Measurements from ENCODE around the gene MERTK. TPM values are rescaled to one million over a fixed set of nuclear protein-coding genes. Genes with fewer than 3 reads are reported as not detected.

Gene MERTK
- total RNA-seq, 1 experiment from 2014 or later, result 39.2 TPM

GRCh38 chr2:111898703-111899514 is 502 bp downstream of the MERTK start:
- no peak for TF ChIP-seq CTCF (IDR thresholded peaks at IDR 0.05; ENCODE audit: insufficient read depth in 1 of 2, low read depth in 1 of 2, low read length in 1 of 2, severe bottlenecking in 1 of 2, unreplicated experiment in 1 of 2)
- DNase-seq, result no peak
- CTCF ChIA-PET, result interaction anchor here (0.6 to 2.6 kb wide), 13 partner anchors 9 to 1927 kb away, joined by 3 to 23 read pairs (median 4); partner anchors contain the start of gene TMEM87B
- no peaks in the 10 kb centered on the region for H3K9me3 ChIP-seq
- H3K27me3 Mint-ChIP-seq (ENCODE audit: insufficient read depth, unreplicated experiment), result no peaks in the 10 kb centered on the region
- no peaks in the 10 kb centered on the region for H3K27me3 ChIP-seq (replicated peaks; ENCODE audit: control insufficient read depth, insufficient read depth, low read length)
- no TSS peak for BruUV-seq (replicated peaks)
- H3K4me1 ChIP-seq, result peaks cover 31% of the 10 kb centered on the region
- POLR2A ChIA-PET, result interaction anchor here (0.6 to 2.1 kb wide), 6 partner anchors 10 to 156 kb away, joined by 3 to 17 read pairs (median 4); partner anchors contain the start of gene TMEM87B
- no peaks in the 10 kb centered on the region for H3K9me3 Mint-ChIP-seq (ENCODE audit: unreplicated experiment)
- H3K4me3 ChIP-seq (ENCODE audit: low read depth, low read length), result peak overlapping the region; percentile 90
- intact Hi-C loops (cut with micrococcal nuclease; ENCODE audit: unreplicated experiment), result loop anchor here (1.0 to 10.0 kb wide), 4 partner anchors 47 to 686 kb away; partner anchors contain the start of gene CHCHD5
- peaks cover 13% of the 10 kb centered on the region for H3K36me3 Mint-ChIP-seq (ENCODE audit: insufficient read depth, unreplicated experiment)
- peak overlapping the region; percentile 72 for H3K27ac Mint-ChIP-seq (ENCODE audit: unreplicated experiment)
- H3K36me3 ChIP-seq (ENCODE audit: control insufficient read depth, insufficient read depth, low read length), result no peaks in the 10 kb centered on the region
- peak overlapping the region; percentile 86 for H3K4me3 Mint-ChIP-seq (ENCODE audit: unreplicated experiment)
- peaks cover 37% of the 10 kb centered on the region for H3K4me1 Mint-ChIP-seq (ENCODE audit: low read depth, unreplicated experiment)

DNA sequence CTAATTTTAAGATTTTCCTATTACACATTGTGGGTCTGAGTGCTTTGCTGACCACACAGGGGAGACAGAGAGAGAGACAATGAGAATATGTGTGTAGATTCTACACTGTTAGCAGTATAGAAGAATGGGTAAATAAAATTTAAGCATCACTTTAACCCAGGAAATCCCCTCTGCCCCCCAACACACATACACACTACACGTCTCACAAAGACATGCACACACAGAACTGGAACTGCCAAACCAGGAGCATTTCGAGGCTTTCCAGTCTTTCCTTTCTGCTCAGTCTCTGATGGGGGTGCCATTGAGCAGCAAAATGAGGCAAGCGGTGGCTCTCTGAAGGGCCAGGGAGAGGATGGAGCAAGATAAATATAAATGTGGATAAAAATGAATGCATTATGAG is 2.5 kb downstream of the MERTK start:
- Mint-ChIP-seq H3K9me3 (ENCODE audit: unreplicated experiment) (no peaks in the 10 kb centered on the region), H3K27ac (ENCODE audit: unreplicated experiment) (no peak overlapping the region), H3K36me3 (ENCODE audit: insufficient read depth, unreplicated experiment) (peaks cover 21% of the 10 kb centered on the region), H3K27me3 (ENCODE audit: insufficient read depth, unreplicated experiment) (no peaks in the 10 kb centered on the region), H3K4me1 (ENCODE audit: low read depth, unreplicated experiment) (peaks cover 37% of the 10 kb centered on the region), H3K4me3 (ENCODE audit: unreplicated experiment) (peak overlapping the region; percentile 86)
- TF ChIP-seq CTCF (IDR thresholded peaks at IDR 0.05; ENCODE audit: insufficient read depth in 1 of 2, low read depth in 1 of 2, low read length in 1 of 2, severe bottlenecking in 1 of 2, unreplicated experiment in 1 of 2), result peak; percentile 58 to 60
- no peaks in the 10 kb centered on the region for H3K27me3 ChIP-seq (replicated peaks; ENCODE audit: control insufficient read depth, insufficient read depth, low read length)
- intact Hi-C loops (cut with micrococcal nuclease; ENCODE audit: unreplicated experiment), result loop anchor here (1.0 to 5.0 kb wide), 2 partner anchors 19 to 76 kb away; no protein-coding TSS in a partner anchor
- H3K4me1 ChIP-seq, result peaks cover 37% of the 10 kb centered on the region
- POLR2A ChIA-PET, result no interaction called here
- H3K9me3 ChIP-seq, result no peaks in the 10 kb centered on the region
- H3K4me3 ChIP-seq (ENCODE audit: low read depth, low read length), result no peak overlapping the region
- no TSS peak for BruUV-seq (replicated peaks)
- CTCF ChIA-PET, result interaction anchor here (0.6 to 0.7 kb wide), 4 partner anchors 10 to 86 kb away, joined by 3 to 5 read pairs (median 3); no protein-coding TSS in a partner anchor
- H3K36me3 ChIP-seq (ENCODE audit: control insufficient read depth, insufficient read depth, low read length), result no peaks in the 10 kb centered on the region
- DNase-seq, result peak; percentile 63 to 65

- POLR2A ChIA-PET, result interaction anchor here (0.6 kb wide), 1 partner anchor 11 kb away, joined by 3 read pairs; no protein-coding TSS in a partner anchor
Observed at GRCh38 chr2:111903516-111903915, 5.1 kb downstream of the MERTK start.

More at GRCh38 chr2:111903516-111903915, 5.1 kb downstream of the MERTK start:
- Mint-ChIP-seq H3K27me3 (ENCODE audit: insufficient read depth, unreplicated experiment) (no peaks in the 10 kb centered on the region), H3K4me3 (ENCODE audit: unreplicated experiment) (no peak overlapping the region), H3K27ac (ENCODE audit: unreplicated experiment) (no peak overlapping the region), H3K9me3 (ENCODE audit: unreplicated experiment) (no peaks in the 10 kb centered on the region), H3K36me3 (ENCODE audit: insufficient read depth, unreplicated experiment) (peaks cover 20% of the 10 kb centered on the region), H3K4me1 (ENCODE audit: low read depth, unreplicated experiment) (peaks cover 42% of the 10 kb centered on the region)
- CTCF ChIA-PET, result interaction anchor here (1.0 to 1.6 kb wide), 2 partner anchors 16 to 43 kb away, joined by 3 to 5 read pairs; no protein-coding TSS in a partner anchor
- BruUV-seq (replicated peaks), result no TSS peak
- no peaks in the 10 kb centered on the region for H3K9me3 ChIP-seq
- DNase-seq, result no peak
- no peaks in the 10 kb centered on the region for H3K27me3 ChIP-seq (replicated peaks; ENCODE audit: control insufficient read depth, insufficient read depth, low read length)
- no peaks in the 10 kb centered on the region; the same call in 1 of the 2 replicates for H3K36me3 ChIP-seq (ENCODE audit: control insufficient read depth, insufficient read depth, low read length)
- intact Hi-C loops (cut with micrococcal nuclease; ENCODE audit: unreplicated experiment), result loop anchor here (5.0 kb wide), 1 partner anchor 74 kb away; no protein-coding TSS in a partner anchor
- no peak for TF ChIP-seq CTCF (IDR thresholded peaks at IDR 0.05; ENCODE audit: insufficient read depth in 1 of 2, low read depth in 1 of 2, low read length in 1 of 2, severe bottlenecking in 1 of 2, unreplicated experiment in 1 of 2)
- no peak overlapping the region for H3K4me3 ChIP-seq (ENCODE audit: low read depth, low read length)
- peaks cover 56% of the 10 kb centered on the region for H3K4me1 ChIP-seq

All from Caco-2 (cell line).